Stimulated activated CD4-positive, alpha-beta T cell treated with anti-CD3 and anti-CD28 coated beads, Interleukin-4, amount 100 ng/mL, for 48 hours (primary cell): Measurements from ENCODE around the gene KCNV2.

Experiments used
- DNase-seq, 2 donors: peaks; one replicate each; pipeline ENCODE4 v3.0.0-alpha.2; 2020; ENCODE audit warnings: low read depth in 2 of 2

Gene KCNV2

GRCh38 chr9:2758898-2759510 lies 41.7 kb downstream of the KCNV2 start:
- DNase-seq: no peak

DNA sequence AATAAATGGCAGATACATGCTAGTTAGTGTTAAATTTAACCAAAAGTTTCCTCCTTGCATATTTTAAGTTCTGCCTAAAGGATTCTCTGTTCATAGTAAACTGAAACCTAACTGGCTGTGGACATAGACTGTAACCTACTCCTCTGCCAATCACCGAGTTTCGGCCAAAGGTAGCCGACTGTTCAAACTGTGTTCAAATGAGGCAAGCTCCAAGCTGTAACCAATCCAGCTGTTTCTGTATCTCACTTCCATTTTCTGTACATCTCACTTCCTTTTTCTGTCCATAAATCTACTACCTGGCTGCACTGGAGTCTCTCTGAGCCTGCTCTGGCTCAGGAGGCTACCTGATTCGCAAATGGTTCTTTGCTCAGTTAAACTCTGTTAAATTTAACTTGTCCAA lies 44.1 kb downstream of the KCNV2 start:
- DNase-seq: no peak

DNA sequence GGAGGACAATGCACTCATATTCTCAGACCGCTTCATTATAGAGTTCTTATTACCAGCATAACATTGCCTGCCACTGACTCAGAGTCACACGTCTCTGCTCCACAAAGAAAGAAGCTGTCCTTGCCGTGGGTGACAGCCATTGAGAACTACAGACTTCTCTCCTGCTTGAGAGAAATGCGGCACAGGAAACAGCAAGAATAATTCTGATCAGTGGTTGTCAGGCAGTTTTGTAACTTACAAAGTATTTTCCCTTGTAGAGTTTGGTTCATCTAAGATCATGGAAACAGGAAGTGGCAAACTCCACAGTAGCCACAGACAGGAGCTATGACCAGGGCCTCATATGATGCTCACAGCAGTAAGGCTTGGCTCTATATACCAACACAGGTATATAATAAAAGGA lies 47.0 kb downstream of the KCNV2 start:
- DNase-seq: no peak

- no peak for DNase-seq
Measured at GRCh38 chr9:2765250-2765880, 48.1 kb downstream of the KCNV2 start.

GRCh38 chr9:2767800-2768677 lies 50.7 kb downstream of the KCNV2 start:
- no peak for DNase-seq

GRCh38 chr9:2771087-2771486 lies 53.8 kb downstream of the KCNV2 start:
- no peak for DNase-seq

DNA sequence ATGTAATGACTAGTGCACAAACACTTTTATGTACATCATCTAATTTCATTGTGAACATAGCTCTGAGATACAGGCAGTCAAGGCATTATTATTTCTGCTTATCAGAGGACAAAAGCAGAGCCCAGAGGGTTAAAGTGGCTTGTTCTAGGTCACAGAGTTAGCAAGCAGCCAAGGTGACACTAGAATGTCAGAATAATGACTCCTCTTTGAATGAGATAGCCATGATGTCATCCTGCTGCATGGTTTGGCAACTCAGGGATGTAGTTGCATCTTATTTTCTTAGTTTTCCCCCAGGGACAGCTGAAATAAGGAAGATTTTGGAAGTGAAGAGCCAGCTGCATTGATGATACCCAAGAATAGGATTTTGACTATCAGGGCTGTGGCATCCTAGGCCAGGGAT lies 54.4 kb downstream of the KCNV2 start:
- no peak for DNase-seq

- no peak for DNase-seq
Measured at GRCh38 chr9:2777454-2777853, 60.1 kb downstream of the KCNV2 start.

DNA sequence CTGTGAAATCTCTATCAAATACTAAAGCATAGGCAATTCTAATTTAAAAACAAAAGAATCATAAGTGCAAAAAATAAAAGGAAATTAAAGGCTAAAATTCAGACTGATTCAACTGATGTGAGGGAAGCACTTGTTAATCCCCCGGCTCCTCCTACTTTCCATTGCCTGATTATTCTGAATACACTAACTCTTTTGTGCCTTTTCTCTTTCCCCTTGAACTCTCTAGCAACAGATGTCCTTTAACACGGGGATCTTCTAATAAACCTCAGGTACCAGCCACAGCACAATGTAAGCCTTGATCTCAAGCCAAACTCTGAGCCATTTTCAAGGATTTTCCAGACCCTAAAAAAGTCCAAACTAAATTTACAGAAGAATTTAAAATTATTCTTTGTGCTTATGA lies 61.5 kb downstream of the KCNV2 start:
- no peak for DNase-seq
